Neural cell (in vitro differentiated cells): Measurements from ENCODE around the gene LZIC.

Experiments
- CTCF ChIP-seq: fragments of 450-650 bp; IDR thresholded peaks from 2 replicates; pipeline ENCODE4 v1.5.1; 2014; ENCODE audit warnings: antibody characterized with exemption, mild to moderate bottlenecking, moderate library complexity; ENCODE audit not compliant: poor library complexity, severe bottlenecking
- EP300 ChIP-seq: fragments of 450-650 bp; conservative IDR thresholded peaks from 2 replicates; pipeline ENCODE4 v1.6.1; 2014; ENCODE audit warnings: antibody characterized with exemption, mild to moderate bottlenecking, moderate library complexity; ENCODE audit not compliant: poor library complexity, severe bottlenecking
- EZH2 ChIP-seq: fragments of 200-600, 300-800 bp; shearing (Covaris generic), sonication (generic); IDR thresholded peaks from 2 replicates; pipeline ENCODE4 v1.6.1; 2014; ENCODE audit warnings: antibody characterized with exemption, low read length, borderline replicate concordance, mild to moderate bottlenecking; ENCODE audit not compliant: insufficient read depth, poor library complexity, severe bottlenecking
- POLR2AphosphoS5 ChIP-seq: IDR thresholded peaks from 2 replicates; pipeline ENCODE4 v1.6.1; 2012
- REST ChIP-seq: IDR thresholded peaks from 2 replicates; pipeline ENCODE4 v1.6.1; 2012; ENCODE audit warnings: borderline replicate concordance
- SMC3 ChIP-seq: fragments of 450-650 bp; conservative IDR thresholded peaks from 2 replicates; pipeline ENCODE4 v1.6.1; 2014; ENCODE audit warnings: antibody characterized with exemption, mild to moderate bottlenecking, moderate library complexity; ENCODE audit not compliant: poor library complexity
- TAF1 ChIP-seq: IDR thresholded peaks from 2 replicates; pipeline ENCODE4 v1.6.1; 2012; ENCODE audit warnings: low read depth

GRCh38 chr1:9882945-9883303 is 60.3 kb downstream of the LZIC start:
- no peak for TF ChIP-seq EZH2
- no peak for TF ChIP-seq CTCF
- TF ChIP-seq REST, result no peak
- TF ChIP-seq POLR2AphosphoS5, result no peak
- no peak for TF ChIP-seq EP300
- TF ChIP-seq SMC3, result no peak
- no peak for TF ChIP-seq TAF1
